Fibroblast of upper back skin (primary cell): ENCODE data around the gene BCKDK.
A peak's percentile ranks its signal among the peaks of the same experiment; 100 is the strongest.

Source experiments
- DNase-seq: peaks from one replicate; pipeline ENCODE4 v3.0.0-alpha.2; 2013

Gene BCKDK

DNA sequence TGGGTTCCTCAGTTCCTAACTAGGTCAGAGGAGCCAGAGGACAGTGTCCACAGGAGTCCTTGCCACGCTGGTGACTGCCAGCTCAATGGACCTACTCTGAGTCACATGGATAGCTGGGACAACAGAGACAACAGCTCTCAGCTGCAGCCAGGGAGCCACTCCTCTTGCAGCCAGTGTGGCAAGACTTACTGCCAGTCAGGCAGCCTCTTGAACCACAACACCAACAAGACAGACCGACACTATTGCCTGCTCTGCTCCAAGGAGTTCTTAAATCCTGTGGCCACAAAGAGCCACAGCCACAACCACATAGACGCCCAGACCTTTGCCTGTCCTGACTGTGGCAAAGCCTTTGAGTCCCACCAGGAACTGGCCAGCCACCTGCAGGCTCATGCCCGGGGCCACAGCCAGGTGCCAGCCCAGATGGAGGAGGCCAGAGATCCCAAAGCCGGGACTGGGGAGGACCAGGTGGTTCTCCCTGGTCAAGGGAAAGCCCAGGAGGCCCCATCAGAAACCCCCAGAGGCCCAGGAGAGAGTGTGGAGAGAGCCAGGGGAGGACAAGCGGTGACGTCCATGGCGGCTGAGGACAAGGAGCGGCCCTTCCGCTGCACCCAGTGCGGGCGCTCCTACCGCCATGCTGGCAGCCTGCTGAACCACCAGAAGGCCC, 27.3 kb upstream of the BCKDK start:
- DNase-seq, result no peak

DNA sequence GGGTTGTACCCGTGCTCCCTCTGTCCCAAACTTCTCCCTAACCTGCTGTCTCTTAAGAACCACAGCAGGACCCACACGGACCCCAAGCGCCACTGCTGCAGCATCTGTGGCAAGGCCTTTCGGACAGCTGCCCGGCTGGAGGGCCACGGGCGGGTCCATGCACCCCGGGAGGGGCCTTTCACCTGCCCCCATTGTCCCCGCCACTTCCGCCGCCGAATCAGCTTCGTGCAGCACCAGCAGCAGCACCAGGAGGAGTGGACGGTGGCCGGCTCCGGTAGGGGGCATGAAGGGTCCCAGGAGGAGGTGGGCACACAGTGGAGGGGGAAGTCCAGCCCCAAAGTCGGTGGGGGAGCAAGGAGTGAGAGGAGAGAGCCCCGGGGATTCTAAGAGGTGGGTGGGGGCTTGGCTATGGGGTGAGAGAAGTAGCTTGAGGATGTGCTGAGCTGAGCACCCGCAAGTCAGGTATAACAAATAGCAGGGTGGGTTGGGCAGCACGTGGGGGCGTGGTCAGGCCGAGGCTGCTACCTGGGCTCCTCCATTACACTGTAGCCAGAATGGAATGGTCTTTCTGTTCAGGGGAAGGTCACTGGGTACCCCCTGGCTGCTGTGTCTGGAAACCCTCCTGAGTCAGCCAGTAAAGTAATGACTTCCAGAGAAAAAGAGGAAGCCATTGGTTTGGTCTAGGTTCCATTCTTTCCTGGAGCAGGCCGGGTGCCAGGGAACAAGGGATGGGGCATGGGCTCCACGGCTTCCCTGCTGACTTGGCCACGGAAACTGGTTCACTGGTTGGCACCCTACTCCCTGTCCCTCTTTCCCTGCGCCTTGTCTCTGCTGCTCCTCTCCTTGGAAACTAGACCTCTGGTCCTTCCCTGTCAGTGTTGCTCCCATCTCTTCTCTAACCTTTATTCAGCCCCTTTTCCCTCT, 26.5 kb upstream of the BCKDK start:
- no peak for DNase-seq

DNA sequence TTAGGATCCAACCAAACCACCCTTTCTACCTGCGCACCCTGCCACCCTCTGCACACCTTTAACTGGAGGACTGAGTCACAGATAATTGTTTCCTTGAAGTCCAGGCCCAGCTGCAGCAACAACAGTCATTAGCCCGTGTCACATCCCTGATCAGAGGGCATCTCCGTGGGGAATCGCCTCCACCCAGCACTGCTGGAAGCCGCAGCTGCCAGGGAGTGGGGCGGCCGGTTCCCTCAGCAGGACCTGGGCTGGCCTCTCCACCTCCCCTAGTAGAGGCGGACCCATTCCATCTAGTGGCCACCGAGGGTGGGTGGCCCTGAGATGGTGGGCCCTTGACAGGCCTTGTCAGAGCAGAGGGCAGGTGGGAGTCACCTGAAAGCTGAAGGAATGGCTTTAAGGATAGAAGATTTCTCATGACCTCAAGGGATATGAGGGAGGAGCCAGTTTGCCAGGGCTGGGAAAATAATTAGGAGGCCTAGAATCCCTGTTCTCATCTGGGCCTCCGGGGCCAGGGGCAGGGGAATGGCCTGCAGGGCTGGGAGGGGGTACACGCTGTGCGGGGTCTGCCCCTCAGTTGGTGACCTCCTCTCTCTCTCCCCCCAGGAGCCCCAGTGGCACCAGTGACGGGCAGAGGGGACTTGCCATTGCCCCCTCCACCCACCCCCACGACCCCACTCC, 25.7 kb upstream of the BCKDK start:
- DNase-seq, result no peak

- DNase-seq, result no peak
Measured at GRCh38 chr16:31083081-31083480, 25.1 kb upstream of the BCKDK start.

GRCh38 chr16:31083556-31083955, 24.6 kb upstream of the BCKDK start:
- no peak for DNase-seq

DNA sequence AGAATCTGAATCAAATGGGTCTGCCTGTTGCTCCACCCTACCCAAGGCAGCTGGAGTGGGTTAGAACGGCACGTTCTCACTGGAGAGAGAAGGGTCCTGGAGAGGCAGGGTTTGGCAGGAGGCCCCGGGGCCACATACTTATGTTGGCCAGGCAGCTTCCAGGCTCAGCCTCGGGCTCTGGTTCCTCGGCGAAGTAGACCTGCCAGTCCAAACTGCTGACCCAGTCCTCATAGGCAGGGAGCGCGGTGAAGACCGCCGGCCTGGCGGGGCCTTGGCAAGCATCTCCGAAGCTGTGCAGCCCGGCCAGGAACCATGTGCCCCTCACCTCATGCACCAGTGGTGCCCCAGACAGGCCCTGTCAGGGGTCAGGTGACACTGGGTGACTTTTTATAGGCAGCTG, 24.2 kb upstream of the BCKDK start:
- DNase-seq, result no peak

DNA sequence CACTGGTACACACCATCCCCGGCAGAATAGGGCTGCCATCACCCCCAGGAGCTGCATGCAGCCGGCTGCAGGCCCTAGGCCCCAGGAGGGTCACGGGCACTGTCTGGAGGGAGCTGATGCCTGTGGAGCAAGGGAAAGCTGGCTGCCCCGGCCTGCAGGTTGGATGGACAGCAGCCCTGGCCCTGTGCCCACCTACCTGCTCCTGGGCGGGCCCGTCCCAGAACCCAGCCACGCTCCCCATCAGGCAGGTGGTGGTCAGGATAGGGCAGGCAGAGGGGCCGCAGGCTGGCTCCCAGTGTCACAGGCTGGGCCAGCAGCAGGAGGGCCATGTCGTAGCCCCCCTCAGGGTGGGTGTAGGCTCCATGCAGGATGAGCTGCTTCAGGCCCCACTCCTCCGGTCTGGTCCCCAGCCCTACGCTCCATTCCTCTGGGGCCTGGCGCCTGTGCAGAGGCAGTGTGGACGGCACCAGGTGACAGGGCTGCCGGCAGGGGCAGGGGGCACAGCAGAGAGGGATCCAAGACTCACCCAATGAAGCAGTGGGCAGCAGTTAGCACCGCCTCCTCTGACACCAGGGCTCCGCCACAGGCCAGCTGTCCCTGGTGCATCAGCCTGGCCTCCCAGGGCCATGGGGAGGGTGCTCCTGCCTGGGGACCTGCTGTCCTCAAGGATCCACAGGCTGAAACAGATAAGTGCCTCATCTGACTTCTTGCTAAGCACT, 23.4 kb upstream of the BCKDK start:
- DNase-seq, result no peak

- DNase-seq, result no peak
Measured at GRCh38 chr16:31085411-31085810, 22.8 kb upstream of the BCKDK start.

DNA sequence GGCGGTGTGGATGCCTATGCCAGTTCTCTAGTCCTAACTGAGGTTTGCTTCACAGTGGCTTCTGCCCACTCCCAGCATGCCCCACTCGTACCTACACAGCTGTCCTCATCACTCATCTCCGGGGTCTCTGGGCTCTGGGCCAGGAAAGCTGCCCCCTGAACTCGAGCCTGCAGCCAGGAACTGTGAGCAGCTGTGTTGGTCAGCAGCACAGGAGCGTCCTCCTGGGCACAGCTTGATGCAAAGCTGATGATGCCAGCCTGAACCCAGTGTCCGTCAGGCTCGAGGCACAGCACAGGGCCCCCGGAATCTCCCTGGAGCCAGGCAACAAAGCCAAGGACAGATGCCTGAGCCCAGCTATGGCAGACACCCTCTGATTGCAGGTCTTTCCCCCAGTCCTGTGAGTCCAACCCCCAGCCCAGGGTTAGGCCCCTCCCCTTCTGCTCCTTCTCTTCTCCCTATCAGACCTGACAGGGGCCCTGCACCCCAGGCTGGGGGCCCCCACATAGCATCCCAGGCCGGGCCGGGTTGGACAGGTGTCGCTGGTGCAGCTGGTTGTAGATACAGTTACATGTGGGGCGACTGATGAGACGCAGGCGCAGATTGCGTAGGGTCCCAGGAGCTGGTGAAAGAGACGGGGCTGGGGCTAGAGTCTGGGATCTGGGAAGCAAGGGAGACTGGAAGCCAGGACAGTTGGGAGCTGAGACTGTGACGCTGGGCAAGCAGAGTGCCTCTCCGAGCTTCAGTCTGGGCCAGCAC, 22.1 kb upstream of the BCKDK start:
- DNase-seq, result no peak

DNA sequence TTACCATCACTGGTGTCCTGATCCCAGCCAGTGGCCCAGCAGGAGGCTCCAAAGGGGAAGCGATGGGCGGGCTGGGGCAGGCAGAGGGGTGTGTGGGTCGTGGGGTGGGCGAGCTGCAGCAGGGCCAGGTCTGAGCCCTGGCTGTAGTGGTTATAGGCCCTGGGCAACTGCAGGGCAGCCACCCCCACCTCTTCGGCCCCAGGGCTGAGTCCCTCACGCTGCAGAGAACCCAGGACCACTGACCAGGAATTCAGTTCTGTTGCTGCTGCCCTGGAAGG, 21.6 kb upstream of the BCKDK start:
- DNase-seq, result no peak

- DNase-seq, result no peak
Measured at GRCh38 chr16:31087481-31087880, 20.7 kb upstream of the BCKDK start.

- no peak for DNase-seq
Measured at GRCh38 chr16:31087971-31088370, 20.2 kb upstream of the BCKDK start.

DNA sequence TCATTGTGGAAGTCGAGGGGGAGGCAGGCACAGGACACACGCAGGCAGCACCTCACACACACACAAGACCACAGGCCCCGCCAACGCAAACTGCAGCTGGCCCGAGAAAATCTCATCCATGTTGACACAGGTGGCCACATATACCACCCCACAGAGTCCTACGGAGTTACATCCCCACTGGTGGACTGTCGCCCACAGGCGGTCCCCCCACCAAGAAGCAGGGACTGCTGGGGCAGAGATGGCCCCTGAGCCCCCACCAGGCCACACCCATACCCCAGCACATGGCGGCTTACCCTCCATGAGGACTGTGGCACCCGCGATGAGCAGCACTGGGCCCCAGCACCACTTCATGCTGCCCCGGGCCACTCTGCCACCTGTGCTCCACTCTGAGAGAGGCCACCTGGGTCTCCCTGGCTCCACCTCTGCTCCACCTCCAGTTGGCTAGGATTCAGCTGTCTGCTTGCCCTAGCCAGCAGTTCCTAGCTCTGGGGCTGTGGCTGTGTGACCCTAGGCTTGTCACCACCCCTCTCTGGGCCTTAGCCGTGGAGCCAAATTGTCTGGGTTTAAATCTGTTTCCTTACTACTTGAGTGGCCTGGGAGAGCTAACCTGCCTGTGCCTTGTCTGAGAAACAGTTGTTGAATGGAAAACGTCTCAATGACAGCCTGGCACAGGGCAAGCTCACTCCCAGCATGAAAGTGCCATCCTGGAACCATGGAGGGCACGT, 19.6 kb upstream of the BCKDK start, which contains the start of gene PRSS53:
TSS of gene PRSS53 (minus strand) at position 485 of the 725 bp plus-strand sequence. CDS start at position 351, 134 bp downstream.
- DNase-seq, result no peak

DNA sequence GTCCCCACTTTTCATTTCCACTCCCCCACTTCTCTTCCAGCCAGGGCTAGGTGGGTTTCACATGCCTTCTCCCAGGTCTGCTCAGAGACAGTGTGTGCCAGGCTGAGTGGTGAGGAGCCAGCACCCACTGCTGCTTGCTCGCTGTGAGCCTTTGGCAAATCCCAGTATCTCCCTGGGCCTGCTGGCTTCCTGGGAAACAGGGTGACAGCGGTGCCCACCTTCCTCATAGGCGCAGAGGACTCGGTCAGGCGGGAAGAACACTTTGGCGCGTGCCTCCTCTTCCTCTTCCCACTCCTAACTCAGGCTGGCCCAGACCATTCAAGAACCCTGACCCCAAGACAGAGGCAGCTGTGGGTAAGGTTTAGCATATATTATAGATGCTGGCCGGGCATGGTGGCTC, 19.0 kb upstream of the BCKDK start:
- DNase-seq, result no peak

DNA sequence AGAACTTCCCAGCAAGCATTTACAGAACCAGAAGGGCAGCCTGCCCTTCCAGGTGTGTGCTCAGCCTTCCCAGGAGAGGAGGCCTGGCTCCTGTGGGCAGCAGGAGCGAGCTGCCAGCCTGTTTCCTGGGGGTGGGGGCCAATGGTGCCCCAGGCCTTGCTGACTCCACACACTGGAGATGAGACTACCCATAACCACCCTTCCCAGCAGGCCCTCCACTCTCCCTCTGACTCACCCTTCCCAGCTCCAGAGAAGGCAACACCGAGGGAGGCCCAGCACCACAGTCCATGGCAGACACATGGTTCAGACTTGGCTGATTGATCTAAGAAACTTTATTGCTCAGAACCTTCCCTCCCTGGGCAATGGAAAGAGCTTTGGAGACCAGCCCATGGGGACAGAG, 17.6 kb upstream of the BCKDK start:
- peak; percentile 45 for DNase-seq

DNA sequence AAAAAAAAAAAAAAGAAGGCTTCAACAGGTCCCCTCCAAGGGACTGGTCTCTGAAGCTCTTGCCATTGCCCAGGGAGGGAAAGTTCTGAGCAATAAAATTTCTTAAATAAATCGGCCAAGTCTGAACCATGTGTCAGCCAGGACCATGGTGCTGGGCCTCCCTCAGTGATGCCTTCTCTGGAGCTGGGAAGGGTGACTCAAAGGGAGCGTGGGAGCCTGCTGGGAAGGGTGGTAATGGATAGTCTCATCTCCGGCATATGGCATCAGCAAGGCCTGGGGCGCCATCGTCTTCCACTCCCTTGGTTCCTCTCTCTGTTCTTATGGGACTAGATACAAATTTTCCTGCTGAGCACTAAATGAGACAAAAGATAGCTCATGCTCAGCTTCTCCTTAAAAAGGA, 15.9 kb upstream of the BCKDK start:
- no peak for DNase-seq

DNA sequence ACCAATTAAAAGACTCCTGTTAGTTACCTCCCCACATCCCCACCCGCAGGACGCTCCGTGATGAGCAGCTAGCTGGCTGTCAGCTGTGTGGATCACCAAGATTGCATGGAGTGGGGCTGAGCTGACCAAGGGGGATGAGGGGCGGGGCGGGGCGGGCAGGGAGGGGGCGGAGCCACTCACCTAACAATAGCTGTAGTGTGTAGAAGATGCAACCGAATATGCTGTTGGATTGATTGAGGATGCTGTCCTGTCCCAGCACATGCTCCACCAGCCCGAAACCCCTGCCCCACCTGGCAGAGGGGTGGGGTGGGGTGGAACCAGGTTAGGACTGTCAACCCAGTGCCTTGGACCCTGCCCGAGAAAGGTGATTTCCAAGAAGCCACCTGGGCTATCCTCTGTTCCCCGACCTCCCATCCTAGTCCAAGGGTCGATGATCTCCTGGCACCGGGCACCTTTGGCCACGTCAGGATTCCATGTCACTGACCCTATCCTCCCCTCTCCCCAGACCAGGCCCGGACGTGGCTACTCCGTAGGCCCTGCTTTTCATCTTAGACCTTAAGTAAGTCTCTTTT, 15.0 kb upstream of the BCKDK start:
- peak; percentile 49 for DNase-seq

GRCh38 chr16:31094088-31094423, 14.1 kb upstream of the BCKDK start:
- DNase-seq, result no peak

DNA sequence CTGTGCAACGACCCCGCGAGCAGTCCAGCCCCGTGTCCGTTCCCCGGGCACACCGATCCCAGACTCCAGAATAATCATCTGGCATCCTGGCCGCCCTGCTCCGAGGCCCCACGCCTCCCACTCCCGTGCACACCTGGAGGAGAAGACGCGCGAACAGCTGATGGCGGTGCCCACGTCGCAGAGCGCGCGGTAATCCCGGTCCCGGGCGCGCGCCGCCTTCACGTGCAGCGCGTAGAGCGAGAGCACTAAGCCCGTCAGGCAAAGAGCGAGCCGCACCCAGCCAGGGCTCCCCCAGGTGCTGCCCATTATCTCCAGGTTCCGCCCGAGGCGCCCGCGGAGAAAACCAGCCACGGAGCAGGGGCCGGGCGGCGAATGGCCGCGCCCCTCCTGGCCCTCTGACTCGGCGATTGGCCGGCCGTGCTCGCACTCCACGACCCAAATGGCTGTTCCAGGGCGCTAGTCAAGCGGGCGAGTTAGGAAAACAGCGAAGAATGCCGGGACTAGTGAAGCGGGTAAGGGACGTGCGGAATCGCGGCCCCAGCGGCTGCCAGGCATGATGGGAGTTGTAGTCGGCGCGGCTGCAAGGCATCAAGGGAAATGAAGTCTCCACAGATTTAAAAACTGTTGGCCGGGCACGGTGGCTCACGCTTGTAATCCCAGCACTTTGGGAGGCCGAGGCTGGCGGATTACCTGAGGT, 13.6 kb upstream of the BCKDK start, which contains the start of gene VKORC1:
TSS of gene VKORC1 (minus strand) at position 374 of the 697 bp plus-strand sequence. CDS start at position 306, 68 bp downstream.
- DNase-seq, result peak; percentile 98

- DNase-seq, result peak; percentile 16
Measured at GRCh38 chr16:31099860-31100638, 8.1 kb upstream of the BCKDK start.
